SIG-M5 treated with dmso at 0.1 percent for 504 hours (cell line): ENCODE results near the gene MACROH2A2.
"Not testable (repeated sequence)": the region's sequence is repeated elsewhere in the genome, so short reads cannot be mapped to it uniquely, and the experiment has no call there.

ENCODE experiments used
- DNase-seq: peaks from one replicate; lab custom pipeline; 2025; ENCODE audit not compliant: unreplicated experiment; lab: John Stamatoyannopoulos, UW

MACROH2A2 gene

GRCh38 chr10:70148516-70148915 lies 95.9 kb downstream of the MACROH2A2 start:
- DNase-seq: no peak

GRCh38 chr10:70155255-70155838 lies 102.7 kb downstream of the MACROH2A2 start:
- no peak for DNase-seq

- DNase-seq: no peak
These were observed 105.5 kb downstream of the MACROH2A2 start for GRCh38 chr10:70158113-70158512.

DNA sequence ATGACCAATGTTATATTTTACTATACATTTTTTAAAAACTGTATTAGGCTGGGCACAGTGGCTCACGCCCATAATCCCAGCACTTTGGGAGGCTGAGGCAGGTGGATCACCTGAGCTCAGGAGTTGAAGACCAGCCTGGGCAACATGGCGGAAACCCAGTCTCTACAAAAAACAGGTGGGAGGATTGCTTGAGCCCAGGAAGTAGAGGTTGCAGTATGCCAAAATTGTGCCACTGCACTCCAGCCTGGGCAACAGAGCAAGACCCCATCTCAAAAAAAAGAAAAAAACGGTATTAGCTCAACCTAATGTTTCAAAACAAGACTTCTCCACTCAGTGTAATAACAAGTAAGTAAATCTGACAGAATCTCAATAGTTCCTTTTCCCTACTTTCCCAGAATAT lies 106.7 kb downstream of the MACROH2A2 start:
- DNase-seq: not testable (repeated sequence)

- no peak for DNase-seq
These were observed 108.2 kb downstream of the MACROH2A2 start for GRCh38 chr10:70160798-70161197.
